Left lung (tissue), 14 donors: ENCODE results near the gene PML. TPM values are rescaled to one million over a fixed set of nuclear protein-coding genes. Genes with fewer than 3 reads are reported as not detected.

Experiments
- ATAC-seq: fragments of 200-7000 bp; cut with Tn5 transposase; one replicate; pipeline ENCODE4 v1.9.1; 2020; ENCODE audit warnings: moderate library complexity
- DNase-seq, 4 donors: peaks; one replicate each; pipeline ENCODE4 v3.0.0-alpha.2; 2013 to 2020
- H3K27ac ChIP-seq, 2 donors: fragments of 200-600 bp; sonication (generic) in 1 of 2; one replicate each; pipeline versions ENCODE4 v1.5.0 to v1.8.0; 2020 to 2021
- H3K27me3 ChIP-seq, 2 donors: fragments of 200-600 bp; sonication (generic) in 1 of 2; one replicate each; pipeline versions ENCODE4 v1.5.0 to v1.8.0; 2020 to 2021
- H3K36me3 ChIP-seq, 2 donors: fragments of 200-600 bp; sonication (generic) in 1 of 2; one replicate each; pipeline versions ENCODE4 v1.5.0 to v1.8.0; 2020 to 2021
- H3K4me1 ChIP-seq, 2 donors: fragments of 200-600 bp; one replicate each; pipeline ENCODE4 v1.8.0; 2021
- H3K4me3 ChIP-seq, 2 donors: fragments of 200-600 bp; sonication (generic) in 1 of 2; one replicate each; pipeline versions ENCODE4 v1.5.0 to v1.8.0; 2020 to 2021; ENCODE audit warnings: mild to moderate bottlenecking in 1 of 2
- H3K9me3 ChIP-seq, 2 donors: fragments of 200-600 bp; sonication (generic) in 1 of 2; one replicate each; pipeline versions ENCODE4 v1.5.0 to v1.8.0; 2020 to 2021
- CTCF ChIP-seq, 2 donors: fragments of 200-600 bp; sonication (generic) in 1 of 2; IDR thresholded peaks; one replicate each; pipeline versions ENCODE4 v1.5.0 to v1.8.0; 2021; ENCODE audit warnings: antibody characterized with exemption in 2 of 2
- intact Hi-C, 2 donors: fragments of 100-400 bp; cut with DNase I; formaldehyde crosslinking; loops; one replicate each; pipeline versions ENCODE4 v1.11.2 to v1.14.2; 2022
- long read RNA-seq, 12 donors: library from polyadenylated mRNA in 2 of 12; unstranded in 2 of 12; transcript quantifications; one replicate each; pipeline ENCODE4 v2.0.0 and lab custom pipeline, GENCODE V29; 2019 to 2026
- polyA plus RNA-seq, 6 donors: library from polyadenylated mRNA; unstranded; fragments of 120-200 nt; gene quantifications; one replicate each; pipeline ENCODE4 v1.2.1, GENCODE V29; 2013; ENCODE audit not compliant: insufficient read length in 6 of 6
- total RNA-seq, 2 donors: library from RNA; stranded (reverse); fragmentation: NEBNext Ultra II Directional; extraction: Animal tissue kit (Norgen Biotek cat#: 25700); gene quantifications; one replicate each; pipeline ENCODE4 v1.2.1, GENCODE V29; 2021
- donor health status: DM: no; HTN: yes; CAD: no.
- donor health status: DM: no; HTN: no; CAD: no.

The PML gene, protein sequence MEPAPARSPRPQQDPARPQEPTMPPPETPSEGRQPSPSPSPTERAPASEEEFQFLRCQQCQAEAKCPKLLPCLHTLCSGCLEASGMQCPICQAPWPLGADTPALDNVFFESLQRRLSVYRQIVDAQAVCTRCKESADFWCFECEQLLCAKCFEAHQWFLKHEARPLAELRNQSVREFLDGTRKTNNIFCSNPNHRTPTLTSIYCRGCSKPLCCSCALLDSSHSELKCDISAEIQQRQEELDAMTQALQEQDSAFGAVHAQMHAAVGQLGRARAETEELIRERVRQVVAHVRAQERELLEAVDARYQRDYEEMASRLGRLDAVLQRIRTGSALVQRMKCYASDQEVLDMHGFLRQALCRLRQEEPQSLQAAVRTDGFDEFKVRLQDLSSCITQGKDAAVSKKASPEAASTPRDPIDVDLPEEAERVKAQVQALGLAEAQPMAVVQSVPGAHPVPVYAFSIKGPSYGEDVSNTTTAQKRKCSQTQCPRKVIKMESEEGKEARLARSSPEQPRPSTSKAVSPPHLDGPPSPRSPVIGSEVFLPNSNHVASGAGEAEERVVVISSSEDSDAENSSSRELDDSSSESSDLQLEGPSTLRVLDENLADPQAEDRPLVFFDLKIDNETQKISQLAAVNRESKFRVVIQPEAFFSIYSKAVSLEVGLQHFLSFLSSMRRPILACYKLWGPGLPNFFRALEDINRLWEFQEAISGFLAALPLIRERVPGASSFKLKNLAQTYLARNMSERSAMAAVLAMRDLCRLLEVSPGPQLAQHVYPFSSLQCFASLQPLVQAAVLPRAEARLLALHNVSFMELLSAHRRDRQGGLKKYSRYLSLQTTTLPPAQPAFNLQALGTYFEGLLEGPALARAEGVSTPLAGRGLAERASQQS
- total RNA-seq (10 to 100 TPM; 61.2 to 75.2 TPM), polyA plus RNA-seq (10 to 100 TPM; 41.8 to 54.8 (median 45.3) TPM)
- long read RNA-seq, donor 1, full-length matches to known transcripts, result 6 of 16 reads
- long read RNA-seq, donor 1, partial matches to known transcripts, result 10 of 16 reads
- long read RNA-seq, donor 1, other reads (novel, unspliced or antisense), result 0 of 16 reads
- long read RNA-seq, donor 2, full-length matches to known transcripts, result 2 of 7 reads
- long read RNA-seq, donor 2, partial matches to known transcripts, result 5 of 7 reads
- long read RNA-seq, donor 2, other reads (novel, unspliced or antisense), result 0 of 7 reads
- long read RNA-seq, donor 3, full-length matches to known transcripts, result 8 of 8 reads
- long read RNA-seq, donor 3, partial matches to known transcripts, result 0 of 8 reads
- long read RNA-seq, donor 3, other reads (novel, unspliced or antisense), result 0 of 8 reads
- long read RNA-seq, donor 4, partial matches to known transcripts, result 2 of 4 reads
- long read RNA-seq, donor 4, other reads (novel, unspliced or antisense), result 1 of 4 reads
- long read RNA-seq, donor 5, full-length matches to known transcripts, result 5 of 10 reads
- long read RNA-seq, donor 5, partial matches to known transcripts, result 5 of 10 reads
- long read RNA-seq, donor 5, other reads (novel, unspliced or antisense), result 0 of 10 reads
- long read RNA-seq, donor 6, full-length matches to known transcripts, result 2 of 2 reads
- long read RNA-seq, donor 6, partial matches to known transcripts, result 0 of 2 reads
- long read RNA-seq, donor 6, other reads (novel, unspliced or antisense), result 0 of 2 reads
- long read RNA-seq, donor 7, full-length matches to known transcripts, result 6 of 6 reads
- long read RNA-seq, donor 7, partial matches to known transcripts, result 0 of 6 reads
- long read RNA-seq, donor 7, other reads (novel, unspliced or antisense), result 0 of 6 reads
- long read RNA-seq, donor 8, full-length matches to known transcripts, result 7 of 7 reads
- long read RNA-seq, donor 8, partial matches to known transcripts, result 0 of 7 reads
- long read RNA-seq, donor 8, other reads (novel, unspliced or antisense), result 0 of 7 reads
- long read RNA-seq, donor 9, result 0 reads
- long read RNA-seq, donor 10, partial matches to known transcripts, result 0 of 3 reads
- long read RNA-seq, donor 10, other reads (novel, unspliced or antisense), result 2 of 3 reads
- long read RNA-seq, donor 11, result 0 reads
- long read RNA-seq, donor 12, full-length matches to known transcripts, result 10 of 10 reads
- long read RNA-seq, donor 12, partial matches to known transcripts, result 0 of 10 reads
- long read RNA-seq, donor 12, other reads (novel, unspliced or antisense), result 0 of 10 reads

GRCh38 chr15:73994413-73994883 lies at the start of gene PML:
Gene PML (plus strand): TSS chr15:73994716. CDS start chr15:73994813, 97 bp downstream.
- Histone ChIP-seq H3K36me3 (peaks cover 0 to 18% of the 10 kb centered on the region in 2 donors), H3K4me1 (peaks cover 26 to 85% of the 10 kb centered on the region in 2 donors), H3K4me3 (peak within 1 kb of the TSS; percentile 87 to 94), H3K27ac (peak within 1 kb of the TSS; percentile 91 to 93), H3K9me3 (no peaks in the 10 kb centered on the region), H3K27me3 (no peaks in the 10 kb centered on the region)
- DNase-seq (peak; percentile 89 to 98 (median 97)), ATAC-seq (peak; percentile 88)
- peak in 1 of 2 donors; percentile 7 for TF ChIP-seq CTCF (IDR thresholded peaks at IDR 0.05)
- intact Hi-C loops, result no loop called here

GRCh38 chr15:73945130-73945508 lies 49.4 kb upstream of the PML start:
- Histone ChIP-seq H3K9me3 (no peaks in the 10 kb centered on the region), H3K36me3 (no peaks in the 10 kb centered on the region), H3K4me1 (peaks cover 0 to 5% of the 10 kb centered on the region in 2 donors), H3K4me3 (no peak overlapping the region), H3K27ac (no peak overlapping the region), H3K27me3 (no peaks in the 10 kb centered on the region)
- DNase-seq (no peak), ATAC-seq (no peak)
- intact Hi-C loops, result no loop called here
- TF ChIP-seq CTCF (IDR thresholded peaks at IDR 0.05), result no peak

GRCh38 chr15:73946046-73946721 lies 48.3 kb upstream of the PML start:
- Histone ChIP-seq H3K27me3 (no peaks in the 10 kb centered on the region), H3K27ac (no peak overlapping the region), H3K9me3 (no peaks in the 10 kb centered on the region), H3K4me1 (peaks cover 5 to 11% of the 10 kb centered on the region in 2 donors), H3K36me3 (no peaks in the 10 kb centered on the region), H3K4me3 (no peak overlapping the region)
- no peak for TF ChIP-seq CTCF (IDR thresholded peaks at IDR 0.05)
- ATAC-seq (no peak), DNase-seq (no peak)
- intact Hi-C loops, result no loop called here
